HCT116 (cell line): Measurements from ENCODE around the gene TMEM116. TPM values are rescaled to one million over a fixed set of nuclear protein-coding genes. Genes with fewer than 3 reads are reported as not detected.

Experiments used
- ATAC-seq: fragments of 200-7000 bp; cut with Tn5 transposase; 2 replicates; pipeline ENCODE4 v1.9.1; 2020; ENCODE audit warnings: mild to moderate bottlenecking, moderate library complexity
- BruUV-seq: library from RNA; stranded (reverse); fragments of 400-500 nt; replicated peaks from 2 replicates; lab custom pipeline; 2021; lab: Mats Ljungman, UMichigan
- CTCF ChIA-PET: fragments of 300-600 bp; sonication (Branson Sonifier 250); formaldehyde crosslinking; loops from one replicate; lab custom pipeline; 2021; ENCODE audit warnings: antibody characterized with exemption; lab: Charles Lee
- POLR2A ChIA-PET: fragments of 300-600, 350-600 bp; sonication (Branson Sonifier 250); formaldehyde crosslinking; loops from one replicate; lab custom pipeline; 2021; ENCODE audit warnings: antibody characterized with exemption; lab: Charles Lee
- RAD21 ChIA-PET, 2 experiments: fragments of 300-600 bp; sonication (Branson Sonifier 250); formaldehyde crosslinking; loops; one replicate each; lab custom pipeline; 2023; ENCODE audit warnings: low total read pairs in 2 of 2; ENCODE audit not compliant: uncharacterized antibody in 2 of 2, unreplicated experiment in 2 of 2, low non-redundant PET in 1 of 2; lab: Charles Lee
- DNase-seq: peaks from one replicate; pipeline ENCODE4 v3.0.0-alpha.2; 2010; ENCODE audit warnings: low read depth, low spot score
- H2AFZ ChIP-seq: fragments of 200-600 bp; shearing (Covaris generic), sonication (generic); 2 replicates; pipeline ENCODE4 v1.6.1; 2017; ENCODE audit warnings: low read depth, mixed run types, mixed read lengths, antibody characterized with exemption, low read length; ENCODE audit not compliant: poor library complexity, severe bottlenecking
- H3K27ac ChIP-seq: 2 replicates; pipeline ENCODE4 v1.5.1; 2012; ENCODE audit warnings: low read depth, low read length
- H3K27me3 ChIP-seq: fragments of 200-600 bp; sonication (generic); 2 replicates; pipeline ENCODE4 v1.6.1; 2016; ENCODE audit warnings: mixed run types, low read length, mixed read lengths; ENCODE audit not compliant: insufficient read depth
- H3K36me3 ChIP-seq, 2 experiments: fragments of 200-500 bp in 1 of 2; fragments of 200-600 bp in 1 of 2; sonication (Bioruptor generic) in 1 of 2; sonication (generic) in 1 of 2; 2 replicates each; pipeline versions ENCODE4 v1.5.1 to v1.6.1; 2014 to 2016; ENCODE audit warnings: low read length in 2 of 2, inconsistent platforms in 1 of 2, mixed read lengths in 1 of 2, mixed run types in 1 of 2; ENCODE audit not compliant: insufficient read depth in 2 of 2, control insufficient read depth in 1 of 2
- H3K4me1 ChIP-seq, 2 experiments: fragments of 200-600 bp in 1 of 2; sonication (generic) in 1 of 2; 2 replicates each; pipeline versions ENCODE4 v1.5.1 to v1.6.1; 2012 to 2017; ENCODE audit warnings: low read length in 2 of 2, inconsistent platforms in 1 of 2, mild to moderate bottlenecking in 1 of 2, mixed read lengths in 1 of 2, mixed run types in 1 of 2, moderate library complexity in 1 of 2; ENCODE audit not compliant: insufficient read depth in 2 of 2, control insufficient read depth in 1 of 2
- H3K4me2 ChIP-seq: fragments of 200-600 bp; sonication (generic); 2 replicates; pipeline ENCODE4 v1.6.1; 2017; ENCODE audit warnings: mixed run types, low read length, mixed read lengths
- H3K4me3 ChIP-seq, 2 experiments: fragments of 200-600 bp in 1 of 2; sonication (generic) in 1 of 2; replicated peaks in 1 of 2; 2 replicates each; pipeline ENCODE4 v1.5.1; 2011 to 2016; ENCODE audit warnings: low read length in 2 of 2, control low read depth in 1 of 2, low read depth in 1 of 2, mild to moderate bottlenecking in 1 of 2, mixed read lengths in 1 of 2, mixed run types in 1 of 2
- H3K79me2 ChIP-seq: fragments of 200-600 bp; sonication (generic); 2 replicates; pipeline ENCODE4 v1.6.1; 2017; ENCODE audit warnings: mild to moderate bottlenecking, mixed run types, low read length, moderate library complexity, mixed read lengths; ENCODE audit not compliant: insufficient read depth
- H3K9ac ChIP-seq: fragments of 200-600 bp; sonication (generic); 2 replicates; pipeline ENCODE4 v1.6.1; 2016; ENCODE audit warnings: low read length, mixed read lengths
- H3K9me2 ChIP-seq: fragments of 200-600 bp; sonication (generic), shearing (Covaris generic); 2 replicates; pipeline ENCODE4 v1.6.1; 2017; ENCODE audit warnings: mixed run types, mild to moderate bottlenecking, moderate library complexity; ENCODE audit not compliant: insufficient read depth
- H3K9me3 ChIP-seq, 2 experiments: fragments of 200-500 bp in 1 of 2; fragments of 200-600 bp in 1 of 2; sonication (Bioruptor generic) in 1 of 2; sonication (generic) in 1 of 2; 2 replicates each; pipeline ENCODE4 v1.6.1; 2014 to 2017; ENCODE audit warnings: low read length in 2 of 2, mixed read lengths in 2 of 2, inconsistent platforms in 1 of 2, low read depth in 1 of 2, mild to moderate bottlenecking in 1 of 2, mixed run types in 1 of 2, moderate library complexity in 1 of 2; ENCODE audit not compliant: control insufficient read depth in 1 of 2, insufficient read depth in 1 of 2
- H4K20me1 ChIP-seq: fragments of 200-600 bp; sonication (generic), shearing (Covaris generic); 2 replicates; pipeline ENCODE4 v1.6.1; 2017; ENCODE audit warnings: mixed run types, mild to moderate bottlenecking, moderate library complexity; ENCODE audit not compliant: insufficient read depth
- CBX3 ChIP-seq: IDR thresholded peaks from 2 replicates; pipeline ENCODE4 v1.6.1; 2012; ENCODE audit warnings: low read depth
- ELF1 ChIP-seq: IDR thresholded peaks from 2 replicates; pipeline ENCODE4 v1.6.1; 2012; ENCODE audit warnings: low read depth, borderline replicate concordance
- EZH2 ChIP-seq: fragments of 200-600 bp; sonication (generic); IDR thresholded peaks from 2 replicates; pipeline ENCODE4 v1.6.1; 2017; ENCODE audit warnings: antibody characterized with exemption, mixed run types
- EZH2phosphoT487 ChIP-seq: fragments of 200-600 bp; IDR thresholded peaks from 2 replicates; pipeline ENCODE4 v1.6.1; 2018; ENCODE audit warnings: antibody characterized with exemption, borderline replicate concordance
- FOSL1 ChIP-seq: IDR thresholded peaks from 2 replicates; pipeline ENCODE4 v1.6.1; 2012; ENCODE audit warnings: low read depth
- JUND ChIP-seq: IDR thresholded peaks from 2 replicates; pipeline ENCODE4 v1.6.1; 2012
- POLR2A ChIP-seq: IDR thresholded peaks from 2 replicates; pipeline ENCODE4 v1.7.0; 2011; ENCODE audit warnings: borderline replicate concordance; ENCODE audit not compliant: insufficient read depth, insufficient read length; ENCODE audit errors: extremely low read depth
- POLR2AphosphoS5 ChIP-seq: IDR thresholded peaks from 2 replicates; pipeline ENCODE4 v1.6.1; 2011; ENCODE audit warnings: mild to moderate bottlenecking, low read depth, low read length, moderate library complexity
- RAD21 ChIP-seq: IDR thresholded peaks from 2 replicates; pipeline ENCODE4 v1.6.1; 2012; ENCODE audit warnings: low read depth, mild to moderate bottlenecking
- SIN3A ChIP-seq: IDR thresholded peaks from 2 replicates; pipeline ENCODE4 v1.6.1; 2012; ENCODE audit warnings: low read depth
- TCF7L2 ChIP-seq: IDR thresholded peaks from 2 replicates; pipeline ENCODE4 v1.7.0; 2011; ENCODE audit warnings: borderline replicate concordance, inconsistent platforms; ENCODE audit not compliant: insufficient read depth, insufficient read length; ENCODE audit errors: extremely low read depth
- YY1 ChIP-seq: IDR thresholded peaks from 2 replicates; pipeline ENCODE4 v1.6.1; 2011; ENCODE audit warnings: low read length, low read depth, moderate library complexity, mild to moderate bottlenecking; ENCODE audit not compliant: insufficient replicate concordance; ENCODE audit errors: extremely low read depth
- ZNF274 ChIP-seq: fragments of 200-500 bp; sonication (Bioruptor generic); IDR thresholded peaks from 2 replicates; pipeline ENCODE4 v1.6.1; 2014; ENCODE audit warnings: mild to moderate bottlenecking, low read depth, low read length, inconsistent platforms
- intact Hi-C: fragments of 100-400 bp; cut with micrococcal nuclease; formaldehyde crosslinking; loops from 2 replicates; pipeline ENCODE4 v1.10.0; 2022
- total RNA-seq: library from RNA; stranded (reverse); gene quantifications from one replicate; pipeline ENCODE4 v1.2.1, GENCODE V29; 2021; ENCODE audit not compliant: unreplicated experiment
- TF ChIP-seq, protein P1 (sequence below): IDR thresholded peaks from 2 replicates; pipeline ENCODE4 v1.6.1; 2012; ENCODE audit warnings: low read depth
- TF ChIP-seq, protein P2 (sequence below): IDR thresholded peaks from 2 replicates; pipeline ENCODE4 v1.6.1; 2012
- TF ChIP-seq, protein P3 (sequence below), 3 experiments: fragments of 200-600 bp in 1 of 3; sonication (generic) in 1 of 3; IDR thresholded peaks in 2 of 3; conservative IDR thresholded peaks in 1 of 3; 2 replicates each; pipeline ENCODE4 v1.5.1; 2012 to 2017; ENCODE audit warnings: low read depth in 2 of 3, low read length in 2 of 3, antibody characterized with exemption in 1 of 3, borderline replicate concordance in 1 of 3, control low read depth in 1 of 3, mild to moderate bottlenecking in 1 of 3, mixed read lengths in 1 of 3, mixed run types in 1 of 3, moderate library complexity in 1 of 3; ENCODE audit not compliant: insufficient read depth in 1 of 3
- TF ChIP-seq, protein P4 (sequence below): IDR thresholded peaks from 2 replicates; pipeline ENCODE4 v1.6.1; 2011; ENCODE audit warnings: mild to moderate bottlenecking, low read length, moderate library complexity; ENCODE audit not compliant: insufficient replicate concordance; ENCODE audit errors: extremely low read depth

TMEM116 gene
- total RNA-seq, 1 experiment from 2014 or later, result 6.8 TPM

DNA sequence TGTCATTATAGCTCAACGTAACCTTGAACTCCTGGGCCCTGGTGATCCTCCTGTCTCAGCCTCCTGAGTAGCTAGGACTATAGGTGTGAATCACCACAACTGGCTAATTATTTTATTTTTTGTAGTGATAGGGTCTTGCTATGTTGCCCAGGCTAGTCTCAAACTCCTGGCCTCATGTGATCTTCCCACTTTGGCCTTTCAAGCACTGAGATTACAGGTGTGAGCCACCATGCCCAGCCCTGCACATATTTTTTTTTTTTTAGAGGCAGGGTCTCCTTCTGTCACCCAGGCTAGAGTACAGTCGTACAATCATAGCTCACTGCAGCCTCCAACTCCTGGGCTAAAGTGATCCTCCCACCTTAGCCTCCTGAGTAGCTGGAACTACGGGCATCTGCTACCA lies 8.9 kb downstream of the TMEM116 start (continued):
- TF ChIP-seq, protein P1, sequence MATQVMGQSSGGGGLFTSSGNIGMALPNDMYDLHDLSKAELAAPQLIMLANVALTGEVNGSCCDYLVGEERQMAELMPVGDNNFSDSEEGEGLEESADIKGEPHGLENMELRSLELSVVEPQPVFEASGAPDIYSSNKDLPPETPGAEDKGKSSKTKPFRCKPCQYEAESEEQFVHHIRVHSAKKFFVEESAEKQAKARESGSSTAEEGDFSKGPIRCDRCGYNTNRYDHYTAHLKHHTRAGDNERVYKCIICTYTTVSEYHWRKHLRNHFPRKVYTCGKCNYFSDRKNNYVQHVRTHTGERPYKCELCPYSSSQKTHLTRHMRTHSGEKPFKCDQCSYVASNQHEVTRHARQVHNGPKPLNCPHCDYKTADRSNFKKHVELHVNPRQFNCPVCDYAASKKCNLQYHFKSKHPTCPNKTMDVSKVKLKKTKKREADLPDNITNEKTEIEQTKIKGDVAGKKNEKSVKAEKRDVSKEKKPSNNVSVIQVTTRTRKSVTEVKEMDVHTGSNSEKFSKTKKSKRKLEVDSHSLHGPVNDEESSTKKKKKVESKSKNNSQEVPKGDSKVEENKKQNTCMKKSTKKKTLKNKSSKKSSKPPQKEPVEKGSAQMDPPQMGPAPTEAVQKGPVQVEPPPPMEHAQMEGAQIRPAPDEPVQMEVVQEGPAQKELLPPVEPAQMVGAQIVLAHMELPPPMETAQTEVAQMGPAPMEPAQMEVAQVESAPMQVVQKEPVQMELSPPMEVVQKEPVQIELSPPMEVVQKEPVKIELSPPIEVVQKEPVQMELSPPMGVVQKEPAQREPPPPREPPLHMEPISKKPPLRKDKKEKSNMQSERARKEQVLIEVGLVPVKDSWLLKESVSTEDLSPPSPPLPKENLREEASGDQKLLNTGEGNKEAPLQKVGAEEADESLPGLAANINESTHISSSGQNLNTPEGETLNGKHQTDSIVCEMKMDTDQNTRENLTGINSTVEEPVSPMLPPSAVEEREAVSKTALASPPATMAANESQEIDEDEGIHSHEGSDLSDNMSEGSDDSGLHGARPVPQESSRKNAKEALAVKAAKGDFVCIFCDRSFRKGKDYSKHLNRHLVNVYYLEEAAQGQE, result no peak
- TF ChIP-seq, protein P2, sequence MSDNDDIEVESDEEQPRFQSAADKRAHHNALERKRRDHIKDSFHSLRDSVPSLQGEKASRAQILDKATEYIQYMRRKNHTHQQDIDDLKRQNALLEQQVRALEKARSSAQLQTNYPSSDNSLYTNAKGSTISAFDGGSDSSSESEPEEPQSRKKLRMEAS, result no peak

DNA sequence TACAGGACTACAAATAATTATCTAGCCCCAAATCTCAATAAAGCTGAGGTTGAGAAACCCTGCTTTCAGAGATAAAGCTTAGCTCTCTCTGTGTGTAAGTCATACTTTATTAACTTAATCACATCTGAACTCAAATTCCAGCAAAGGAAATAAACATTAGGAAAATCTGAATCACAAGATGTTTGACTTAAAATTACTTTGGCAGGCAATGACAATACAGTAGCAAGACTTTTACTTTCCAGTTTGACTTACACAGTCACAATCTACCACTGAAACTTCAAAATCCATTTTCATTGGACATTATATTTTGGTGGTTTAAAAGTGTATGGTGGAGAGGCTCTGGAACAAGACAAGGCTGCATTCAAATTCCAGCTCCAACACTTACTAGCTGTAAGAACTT lies 11.4 kb downstream of the TMEM116 start:
- RAD21 ChIA-PET, result interaction anchor here in 1 of 2 experiments (0.6 kb wide), 1 partner anchor 57 kb away, joined by 3 read pairs; no protein-coding TSS in a partner anchor
- Histone ChIP-seq H4K20me1 (no peaks in the 10 kb centered on the region), H3K79me2 (no peaks in the 10 kb centered on the region), H3K36me3 (no peaks in the 10 kb centered on the region), H3K9ac (no peak overlapping the region), H3K4me3 (no peak overlapping the region), H3K4me2 (no peak overlapping the region), H3K9me2 (no peaks in the 10 kb centered on the region), H2AFZ (no peak overlapping the region), H3K9me3 (no peaks in the 10 kb centered on the region), H3K4me1 (peaks cover 11 to 17% of the 10 kb centered on the region in 2 experiments), H3K27ac (no peak overlapping the region), H3K27me3 (no peaks in the 10 kb centered on the region)
- TF ChIP-seq EZH2phosphoT487 (no peak), FOSL1 (no peak), YY1 (no peak), ELF1 (no peak), POLR2A (no peak), TCF7L2 (no peak), EZH2 (no peak), ZNF274 (no peak), CBX3 (no peak), POLR2AphosphoS5 (no peak), JUND (no peak), RAD21 (no peak), SIN3A (no peak)
- TF ChIP-seq, protein P3, sequence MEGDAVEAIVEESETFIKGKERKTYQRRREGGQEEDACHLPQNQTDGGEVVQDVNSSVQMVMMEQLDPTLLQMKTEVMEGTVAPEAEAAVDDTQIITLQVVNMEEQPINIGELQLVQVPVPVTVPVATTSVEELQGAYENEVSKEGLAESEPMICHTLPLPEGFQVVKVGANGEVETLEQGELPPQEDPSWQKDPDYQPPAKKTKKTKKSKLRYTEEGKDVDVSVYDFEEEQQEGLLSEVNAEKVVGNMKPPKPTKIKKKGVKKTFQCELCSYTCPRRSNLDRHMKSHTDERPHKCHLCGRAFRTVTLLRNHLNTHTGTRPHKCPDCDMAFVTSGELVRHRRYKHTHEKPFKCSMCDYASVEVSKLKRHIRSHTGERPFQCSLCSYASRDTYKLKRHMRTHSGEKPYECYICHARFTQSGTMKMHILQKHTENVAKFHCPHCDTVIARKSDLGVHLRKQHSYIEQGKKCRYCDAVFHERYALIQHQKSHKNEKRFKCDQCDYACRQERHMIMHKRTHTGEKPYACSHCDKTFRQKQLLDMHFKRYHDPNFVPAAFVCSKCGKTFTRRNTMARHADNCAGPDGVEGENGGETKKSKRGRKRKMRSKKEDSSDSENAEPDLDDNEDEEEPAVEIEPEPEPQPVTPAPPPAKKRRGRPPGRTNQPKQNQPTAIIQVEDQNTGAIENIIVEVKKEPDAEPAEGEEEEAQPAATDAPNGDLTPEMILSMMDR (IDR thresholded peaks at IDR 0.05 in 2 of 3, conservative IDR thresholded peaks at IDR 0.05 in 1 of 3; ENCODE audit: borderline replicate concordance in 1 of 3, insufficient read depth in 1 of 3, low read depth in 2 of 3, low read length in 2 of 3), result no peak
- TF ChIP-seq, protein P2, result no peak
- TF ChIP-seq, protein P4, sequence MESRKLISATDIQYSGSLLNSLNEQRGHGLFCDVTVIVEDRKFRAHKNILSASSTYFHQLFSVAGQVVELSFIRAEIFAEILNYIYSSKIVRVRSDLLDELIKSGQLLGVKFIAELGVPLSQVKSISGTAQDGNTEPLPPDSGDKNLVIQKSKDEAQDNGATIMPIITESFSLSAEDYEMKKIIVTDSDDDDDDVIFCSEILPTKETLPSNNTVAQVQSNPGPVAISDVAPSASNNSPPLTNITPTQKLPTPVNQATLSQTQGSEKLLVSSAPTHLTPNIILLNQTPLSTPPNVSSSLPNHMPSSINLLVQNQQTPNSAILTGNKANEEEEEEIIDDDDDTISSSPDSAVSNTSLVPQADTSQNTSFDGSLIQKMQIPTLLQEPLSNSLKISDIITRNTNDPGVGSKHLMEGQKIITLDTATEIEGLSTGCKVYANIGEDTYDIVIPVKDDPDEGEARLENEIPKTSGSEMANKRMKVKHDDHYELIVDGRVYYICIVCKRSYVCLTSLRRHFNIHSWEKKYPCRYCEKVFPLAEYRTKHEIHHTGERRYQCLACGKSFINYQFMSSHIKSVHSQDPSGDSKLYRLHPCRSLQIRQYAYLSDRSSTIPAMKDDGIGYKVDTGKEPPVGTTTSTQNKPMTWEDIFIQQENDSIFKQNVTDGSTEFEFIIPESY, result no peak
- CTCF ChIA-PET, result interaction anchor here (0.8 kb wide), 1 partner anchor 11 kb away, joined by 3 read pairs; the partner anchor contains the start of genes ERP29 and TMEM116
- DNase-seq, result no peak
- intact Hi-C loops, result no loop called here
- no TSS peak for BruUV-seq
- POLR2A ChIA-PET, result no interaction called here
- no peak for ATAC-seq
